Esophagus squamous epithelium (tissue), 4 donors: ENCODE data around the gene GMCL2.

Experiments
- CTCF ChIP-seq, 6 experiments: fragments of 450-650 bp in 4 of 6; fragments of 200-600 bp in 2 of 6; sonication (generic) in 2 of 6; IDR thresholded peaks; one replicate each; pipeline ENCODE4 v1.5.1; 2016 to 2019; ENCODE audit warnings: antibody characterized with exemption in 6 of 6, mild to moderate bottlenecking in 4 of 6, moderate library complexity in 4 of 6
- POLR2A ChIP-seq, 4 donors: fragments of 450-650 bp; IDR thresholded peaks; one replicate each; pipeline ENCODE4 v1.6.1; 2017; ENCODE audit warnings: antibody characterized with exemption in 4 of 4, mild to moderate bottlenecking in 4 of 4, moderate library complexity in 3 of 4

GRCh38 chr5:178235588-178235974 is 48.4 kb upstream of the GMCL2 start:
- TF ChIP-seq CTCF (IDR thresholded peaks at IDR 0.05) (no peak), POLR2A (IDR thresholded peaks at IDR 0.05) (no peak)
